ENCODE data around the gene P4HA1.

P4HA1 gene

GRCh38 chr10:72979709-72980108, 117.0 kb downstream of the P4HA1 start:
- DNase-seq (ENCODE audit: low read depth) = no peak

DNA sequence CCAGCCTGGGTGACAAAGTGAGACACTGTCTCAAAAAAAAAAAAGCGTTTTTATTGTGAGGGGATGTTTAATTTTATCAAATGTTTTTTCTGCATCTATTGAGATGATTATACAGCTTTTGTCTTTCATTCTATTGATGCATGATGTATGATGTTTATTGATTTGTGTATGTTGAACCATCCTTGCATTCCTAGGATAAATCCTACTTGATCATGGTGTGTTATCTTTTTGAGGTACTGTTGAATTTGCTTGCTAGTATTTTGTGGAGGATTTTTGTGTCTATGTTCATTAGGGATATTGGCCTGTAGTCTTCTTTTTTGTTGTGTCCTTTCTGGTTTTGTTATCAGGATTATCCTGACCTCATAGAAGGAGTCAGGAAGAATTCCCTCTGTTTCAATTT, 119.8 kb downstream of the P4HA1 start:
- DNase-seq (ENCODE audit: low read depth) = no peak

Measured in GM04504 (cell line).